ENCODE measurements around the gene UBE2A. TPM values are rescaled to one million over a fixed set of nuclear protein-coding genes. Genes with fewer than 3 reads are reported as not detected.

The UBE2A gene
- total and polyA plus RNA-seq, 2 donors from 2014 or later: 50.5 to 51.3 TPM

GRCh38 chrX:119602701-119603255 is 28.4 kb downstream of the UBE2A start:
- no peaks in the 10 kb centered on the region for H3K27me3 ChIP-seq (ENCODE audit: control insufficient read depth, insufficient read depth, low read length)
- FAIRE-seq: no peak
- TF ChIP-seq CTCF (IDR thresholded peaks at IDR 0.05; ENCODE audit: borderline replicate concordance, extremely low read depth, insufficient read depth): no peak
- peaks cover 0 to 2% (median 0%) of the 10 kb centered on the region in 3 donors for H3K4me1 ChIP-seq (ENCODE audit: control insufficient read depth in 2 of 3, insufficient read depth in 2 of 3, low read depth in 1 of 3, low read length in 3 of 3)
- H3K27ac ChIP-seq (ENCODE audit: low read depth in 2 of 2, low read length in 2 of 2): no peak overlapping the region
- no peak overlapping the region for H3K4me3 ChIP-seq (ENCODE audit: low read length in 3 of 3)
- H3K9ac ChIP-seq (ENCODE audit: low read length in 3 of 3): no peak overlapping the region
- no peaks in the 10 kb centered on the region for H3K9me3 ChIP-seq (ENCODE audit: control insufficient read depth in 2 of 3, insufficient read depth in 1 of 3, low read length in 3 of 3)
- no peaks in the 10 kb centered on the region for H3K36me3 ChIP-seq (ENCODE audit: control insufficient read depth in 2 of 3, insufficient read depth in 3 of 3, low read length in 3 of 3)
- intact Hi-C loops (cut with DNase I): no loop called here
- no peak for DNase-seq

GRCh38 chrX:119604766-119605463 is 30.6 kb downstream of the UBE2A start:
- Histone ChIP-seq H3K27me3 (ENCODE audit: control insufficient read depth, insufficient read depth, low read length) (no peaks in the 10 kb centered on the region), H3K4me3 (ENCODE audit: low read length in 3 of 3) (peak overlapping the region; percentile 61 to 90 (median 70)), H3K36me3 (ENCODE audit: control insufficient read depth in 2 of 3, insufficient read depth in 3 of 3, low read length in 3 of 3) (no peaks in the 10 kb centered on the region), H3K27ac (ENCODE audit: low read depth in 2 of 2, low read length in 2 of 2) (peak overlapping the region in 1 of 2 donors; percentile 65), H3K9me3 (ENCODE audit: control insufficient read depth in 2 of 3, insufficient read depth in 1 of 3, low read length in 3 of 3) (no peaks in the 10 kb centered on the region), H3K4me1 (ENCODE audit: control insufficient read depth in 2 of 3, insufficient read depth in 2 of 3, low read depth in 1 of 3, low read length in 3 of 3) (peaks cover 0 to 2% (median 0%) of the 10 kb centered on the region in 3 donors), H3K9ac (ENCODE audit: low read length in 3 of 3) (peak overlapping the region; percentile 1 to 65 (median 58))
- no peak for TF ChIP-seq CTCF (IDR thresholded peaks at IDR 0.05; ENCODE audit: borderline replicate concordance, extremely low read depth, insufficient read depth)
- DNase-seq (peak in 1 of 5 donors; percentile 11), FAIRE-seq (no peak)
- intact Hi-C loops (cut with DNase I): no loop called here

GRCh38 chrX:119605464-119606279 is 31.3 kb downstream of the UBE2A start:
- no peak for TF ChIP-seq CTCF (IDR thresholded peaks at IDR 0.05; ENCODE audit: borderline replicate concordance, extremely low read depth, insufficient read depth)
- Histone ChIP-seq H3K36me3 (ENCODE audit: control insufficient read depth in 2 of 3, insufficient read depth in 3 of 3, low read length in 3 of 3) (no peaks in the 10 kb centered on the region), H3K4me1 (ENCODE audit: control insufficient read depth in 2 of 3, insufficient read depth in 2 of 3, low read depth in 1 of 3, low read length in 3 of 3) (peaks cover 0 to 2% (median 0%) of the 10 kb centered on the region in 3 donors), H3K4me3 (ENCODE audit: low read length in 3 of 3) (peak overlapping the region; percentile 90 to 91 (median 91)), H3K27ac (ENCODE audit: low read depth in 2 of 2, low read length in 2 of 2) (peak overlapping the region; percentile 92 to 95), H3K9ac (ENCODE audit: low read length in 3 of 3) (peak overlapping the region; percentile 65 to 87 (median 79)), H3K9me3 (ENCODE audit: control insufficient read depth in 2 of 3, insufficient read depth in 1 of 3, low read length in 3 of 3) (no peaks in the 10 kb centered on the region), H3K27me3 (ENCODE audit: control insufficient read depth, insufficient read depth, low read length) (no peaks in the 10 kb centered on the region)
- intact Hi-C loops (cut with DNase I): no loop called here
- no peak for FAIRE-seq
- peak in 4 of 5 donors; percentile 28 to 81 (median 60) for DNase-seq
